A172 (cell line): ENCODE measurements around the gene PDCD1. TPM values are rescaled to one million over a fixed set of nuclear protein-coding genes. Genes with fewer than 3 reads are reported as not detected.
A peak's percentile ranks its signal among the peaks of the same experiment; 100 is the strongest.

Experiments
- DNase-seq: peaks from one replicate; pipeline ENCODE4 v3.0.0-alpha.2; 2015; ENCODE audit warnings: low spot score
- total RNA-seq: library from RNA; depleted of rRNA; stranded (reverse); fragments of >200 nt; shearing (Covaris generic); gene quantifications from 2 replicates; pipeline ENCODE4 v1.2.3, GENCODE V29; 2014

PDCD1 gene
- total RNA-seq, 1 experiment from 2014 or later: not detected

GRCh38 chr2:241895712-241896641 lies 37.3 kb upstream of the PDCD1 start:
- no peak for DNase-seq

DNA sequence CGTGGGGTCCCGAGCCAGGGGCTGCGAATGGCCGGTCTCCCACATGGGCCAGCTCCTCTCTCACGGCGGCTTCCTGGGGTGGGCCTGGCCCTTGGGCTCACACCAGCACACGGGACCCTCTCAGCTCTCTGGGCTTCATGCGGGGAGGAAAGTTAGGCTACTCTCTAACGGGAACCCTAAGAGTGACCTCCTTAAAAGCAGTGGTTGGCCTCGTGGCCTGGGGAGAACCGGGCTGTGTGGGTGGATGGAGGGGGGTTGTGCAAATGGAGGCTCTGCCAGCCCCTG lies 36.7 kb upstream of the PDCD1 start:
- DNase-seq: no peak

GRCh38 chr2:241894681-241895426 lies 36.2 kb upstream of the PDCD1 start:
- no peak for DNase-seq

GRCh38 chr2:241894056-241894641 lies 35.5 kb upstream of the PDCD1 start:
- no peak for DNase-seq

DNA sequence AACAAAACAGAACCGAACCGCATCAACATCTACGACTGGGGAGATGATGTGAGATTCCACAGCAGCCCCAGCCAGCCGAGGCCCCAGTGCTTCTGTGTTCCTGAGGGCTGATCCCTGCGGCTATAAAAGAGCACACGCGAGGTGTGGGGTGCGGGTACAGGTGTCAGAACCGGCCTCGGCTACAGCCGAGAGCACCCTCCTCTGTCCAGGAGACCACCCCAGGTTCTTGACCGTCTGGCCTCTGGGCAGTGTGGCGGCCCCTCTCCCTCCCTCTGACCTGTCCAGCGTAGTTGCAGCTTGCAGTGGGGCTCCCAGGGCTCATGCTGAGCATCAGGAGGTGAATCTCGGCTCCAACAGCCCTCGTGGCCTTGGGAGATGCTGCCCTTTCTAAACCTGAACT lies 34.6 kb upstream of the PDCD1 start:
- no peak for DNase-seq

GRCh38 chr2:241892299-241893137 lies 33.8 kb upstream of the PDCD1 start:
- DNase-seq: peak; percentile 58

DNA sequence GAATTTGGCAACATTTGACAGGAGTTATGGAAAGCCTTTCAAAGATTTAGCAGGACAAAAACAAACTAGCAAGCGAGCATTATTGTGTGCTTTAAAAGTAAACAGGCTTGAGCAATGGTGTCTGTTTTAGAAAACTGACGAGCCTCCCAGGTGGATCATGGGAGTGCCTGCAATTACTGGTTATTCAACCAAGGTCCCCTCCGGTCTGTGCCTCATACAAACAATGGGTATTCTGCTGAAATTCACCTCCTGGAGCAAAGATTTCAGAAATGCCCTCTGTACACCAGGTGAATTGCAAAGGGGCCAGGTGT lies 33.2 kb upstream of the PDCD1 start:
- no peak for DNase-seq

DNA sequence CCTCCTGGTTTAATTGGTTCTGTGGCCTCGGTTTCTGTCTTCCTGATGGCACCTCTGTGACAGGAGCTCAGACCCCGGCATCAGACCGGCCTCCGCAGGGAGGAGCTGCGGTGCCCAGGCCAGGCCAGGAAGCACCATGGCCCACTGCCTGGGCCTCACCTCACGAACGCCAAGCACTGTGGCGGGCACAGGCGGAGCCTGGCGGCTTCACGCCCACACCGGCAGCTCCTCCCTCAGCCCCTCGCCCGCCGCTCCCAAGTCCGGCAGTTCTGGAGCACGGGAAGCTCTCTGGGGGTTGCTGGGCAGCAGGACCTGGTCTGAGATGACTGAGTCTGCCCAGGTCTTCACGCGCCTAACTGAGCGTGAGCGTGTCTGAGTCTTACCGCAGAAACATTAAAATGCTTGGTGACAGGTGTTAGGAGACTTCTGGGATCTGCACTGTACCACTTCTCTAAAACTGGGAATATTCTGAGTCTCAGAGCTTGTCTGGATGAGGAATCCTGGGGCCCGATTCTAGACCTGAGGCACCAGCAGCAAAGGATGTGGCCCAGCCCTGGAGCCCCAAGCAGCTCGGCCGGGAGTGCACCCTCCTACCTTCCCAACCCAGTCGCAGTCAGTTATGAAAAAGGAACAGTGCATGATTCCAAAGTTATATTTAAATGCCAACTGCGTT lies 32.8 kb upstream of the PDCD1 start:
- no peak for DNase-seq

GRCh38 chr2:241890524-241891235 lies 32.0 kb upstream of the PDCD1 start:
- DNase-seq: no peak

DNA sequence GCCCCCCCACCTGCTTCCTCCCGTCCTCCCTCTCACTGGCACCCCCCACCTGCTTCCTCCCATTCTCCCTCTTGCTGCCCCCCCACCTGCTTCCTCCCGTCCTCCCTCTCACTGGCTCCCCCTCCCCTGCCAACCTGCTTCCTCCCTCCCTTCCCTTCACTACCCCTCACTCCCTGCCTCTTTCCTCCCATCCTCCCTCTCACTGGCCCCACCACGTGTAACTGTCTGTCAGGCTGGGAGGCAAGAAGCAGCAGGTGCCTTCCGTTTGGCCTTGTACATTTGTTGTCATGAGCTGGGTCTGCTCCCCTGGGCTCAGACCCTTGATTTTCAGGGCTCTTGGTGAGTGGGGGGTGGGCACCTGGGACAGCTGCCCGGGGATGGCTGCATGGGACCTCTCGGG lies 29.9 kb upstream of the PDCD1 start:
- no peak for DNase-seq

- no peak for DNase-seq
Observed at GRCh38 chr2:241887806-241888522, 29.3 kb upstream of the PDCD1 start.

DNA sequence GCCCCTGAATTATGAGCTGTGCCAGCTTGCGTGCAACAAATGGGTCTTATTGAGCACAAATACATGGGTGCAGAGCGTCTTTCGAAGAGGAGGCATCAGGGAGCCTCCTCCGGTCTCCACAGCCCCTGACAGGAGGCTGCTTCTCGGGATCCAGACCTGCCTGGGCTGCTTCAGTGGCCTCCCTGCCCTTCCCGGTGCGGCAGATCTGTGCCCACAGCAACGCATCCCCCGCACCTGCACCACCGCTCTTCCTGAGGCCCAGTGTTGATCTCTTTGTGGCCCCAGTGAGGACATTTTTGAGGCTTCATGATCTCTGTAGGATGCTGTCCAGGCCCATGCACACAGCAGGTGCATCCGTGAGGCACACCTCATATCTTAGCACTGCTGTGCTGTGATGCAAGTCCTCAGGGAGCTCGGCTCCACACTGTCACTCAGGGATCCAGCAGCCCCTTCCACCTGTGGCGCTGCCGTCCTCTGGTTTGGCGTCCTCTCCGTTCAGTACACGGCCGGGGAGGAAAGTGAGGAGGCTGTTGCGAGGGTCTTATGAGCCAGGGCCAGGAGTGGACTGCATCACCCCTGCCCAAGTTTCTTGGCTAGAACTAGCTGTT lies 28.2 kb upstream of the PDCD1 start:
- DNase-seq: no peak

GRCh38 chr2:241885946-241886643 lies 27.4 kb upstream of the PDCD1 start:
- no peak for DNase-seq

GRCh38 chr2:241885291-241885945 lies 26.7 kb upstream of the PDCD1 start:
- DNase-seq: no peak

GRCh38 chr2:241884951-241885290 lies 26.2 kb upstream of the PDCD1 start:
- DNase-seq: no peak

- no peak for DNase-seq
Observed at GRCh38 chr2:241882091-241882625, 23.5 kb upstream of the PDCD1 start.

DNA sequence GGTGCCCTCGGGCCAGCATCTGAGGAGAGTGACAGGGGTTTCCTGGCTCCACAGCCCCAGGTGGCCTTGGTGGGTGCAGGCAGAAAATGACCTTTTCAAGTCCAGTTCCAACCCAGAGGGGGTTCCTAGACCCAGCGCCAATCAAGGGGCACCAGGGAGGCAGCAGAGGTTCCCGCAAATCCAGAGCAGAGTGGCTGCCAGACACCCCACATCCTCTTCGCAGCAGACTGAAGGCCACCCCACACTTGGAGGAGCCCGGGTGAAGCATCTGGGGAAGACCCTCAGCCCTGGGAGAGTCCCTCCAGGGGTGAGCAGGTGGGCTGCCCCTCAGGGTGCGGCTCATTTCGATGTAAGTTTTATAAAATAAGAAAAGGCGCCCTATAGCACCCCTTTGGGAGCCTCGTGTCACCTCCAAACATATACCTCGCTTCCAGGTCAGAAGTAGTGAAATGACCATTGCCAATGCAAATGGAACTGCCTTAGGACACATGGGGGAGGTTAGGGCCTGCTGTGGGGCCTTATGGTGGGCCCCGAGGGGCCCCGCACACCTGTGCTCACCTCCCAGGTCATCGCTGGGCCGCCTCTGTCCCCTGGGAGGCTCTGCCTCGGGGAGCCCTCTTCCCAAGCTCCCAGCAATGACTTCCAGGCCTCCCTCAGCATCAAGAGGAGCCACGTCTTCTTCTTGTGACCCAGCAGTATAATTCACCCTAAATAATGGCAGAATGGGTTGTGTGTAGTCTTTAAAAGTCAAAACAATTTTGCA lies 21.8 kb upstream of the PDCD1 start:
- DNase-seq: no peak

DNA sequence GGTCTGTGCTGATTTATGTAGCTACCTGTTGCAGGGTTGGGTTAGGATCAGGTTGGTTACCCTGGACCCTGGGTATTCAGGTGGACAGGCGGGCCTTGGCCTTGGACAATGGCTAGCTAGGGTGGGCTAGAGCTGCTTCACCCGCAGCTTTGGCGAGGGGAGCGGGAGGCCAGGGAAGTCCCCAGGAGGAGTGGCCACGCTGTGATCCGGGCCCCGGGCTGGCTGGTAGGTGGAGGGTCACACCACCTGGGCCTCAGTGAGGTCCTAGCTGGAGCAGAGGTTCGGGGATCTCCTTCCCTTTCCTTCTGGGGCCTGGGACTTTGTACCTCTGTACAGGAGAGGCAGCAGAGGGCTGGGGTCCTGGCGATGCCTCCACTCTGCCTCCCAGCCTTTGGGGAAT lies 20.6 kb upstream of the PDCD1 start:
- DNase-seq: no peak
